ENCODE results near the gene MAGI2.

MAGI2 gene

DNA sequence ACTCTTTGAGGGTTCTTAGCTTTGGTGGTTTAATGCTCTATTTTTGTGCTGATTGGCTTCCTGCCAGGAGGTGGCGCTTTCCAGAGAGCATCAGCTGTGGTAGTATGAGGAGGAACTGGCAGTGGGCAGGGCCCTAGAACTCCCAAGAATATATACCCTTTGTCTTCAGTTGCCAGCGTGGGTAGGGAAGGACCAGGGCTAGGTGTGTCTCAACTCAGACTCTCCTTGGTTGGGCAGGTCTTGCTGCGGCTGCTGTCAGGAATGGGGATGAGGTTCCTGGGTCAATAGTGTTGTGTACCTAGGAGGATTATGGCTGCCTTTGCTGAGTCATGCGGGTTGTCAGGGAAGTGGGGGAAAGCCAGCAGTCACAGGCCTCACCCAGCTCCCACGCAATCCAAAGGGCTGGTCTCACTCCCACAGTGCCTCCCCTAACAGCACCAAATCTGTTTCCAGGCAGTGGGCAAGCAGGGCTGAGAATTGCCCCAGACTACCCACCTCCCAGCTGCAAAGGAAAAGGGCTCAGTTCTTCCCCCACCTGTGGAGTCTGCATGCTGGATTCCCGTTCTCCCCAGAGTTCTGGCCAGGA, 1463.4 kb downstream of the MAGI2 start:
- no peak for DNase-seq (ENCODE audit: low spot score)

GRCh38 chr7:77985974-77986339, 1467.5 kb downstream of the MAGI2 start:
- DNase-seq (ENCODE audit: low spot score), result no peak

DNA sequence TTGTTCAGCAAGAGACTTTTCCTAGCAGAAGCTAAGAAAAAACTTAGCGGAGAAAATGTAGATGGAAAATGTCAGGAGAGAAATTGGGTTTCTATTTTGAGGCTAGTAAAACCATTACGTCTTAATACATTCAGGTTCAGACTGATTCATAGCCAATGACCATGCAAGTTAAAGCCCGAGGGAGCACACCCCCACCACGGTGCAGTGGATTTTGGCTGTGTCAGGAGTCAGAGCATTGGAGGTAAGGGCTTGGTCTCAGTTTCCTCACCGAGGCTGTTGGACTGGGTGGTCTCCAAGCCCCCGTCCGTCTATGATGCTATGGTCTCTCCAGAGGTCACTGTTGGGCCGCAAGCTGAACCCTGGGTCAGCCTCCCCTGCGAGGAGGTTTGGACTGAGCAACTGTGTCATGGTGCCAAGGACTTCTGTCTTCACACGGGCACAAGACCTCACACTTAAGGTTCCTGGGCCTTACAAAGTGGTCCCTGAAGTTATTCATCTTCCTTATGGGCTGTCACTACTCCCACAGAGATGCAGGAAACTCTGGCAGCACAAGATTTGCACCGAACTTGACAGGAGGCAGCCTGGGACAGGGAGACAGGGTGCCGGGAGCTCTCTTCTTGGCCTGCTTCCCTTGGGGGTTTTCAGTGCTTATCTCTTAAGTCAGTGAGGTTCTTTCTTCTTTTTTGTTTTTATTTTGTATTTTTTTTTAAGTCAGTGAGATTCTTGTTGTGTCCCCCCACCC, 1468.1 kb downstream of the MAGI2 start:
- DNase-seq (ENCODE audit: low spot score), result no peak

DNA sequence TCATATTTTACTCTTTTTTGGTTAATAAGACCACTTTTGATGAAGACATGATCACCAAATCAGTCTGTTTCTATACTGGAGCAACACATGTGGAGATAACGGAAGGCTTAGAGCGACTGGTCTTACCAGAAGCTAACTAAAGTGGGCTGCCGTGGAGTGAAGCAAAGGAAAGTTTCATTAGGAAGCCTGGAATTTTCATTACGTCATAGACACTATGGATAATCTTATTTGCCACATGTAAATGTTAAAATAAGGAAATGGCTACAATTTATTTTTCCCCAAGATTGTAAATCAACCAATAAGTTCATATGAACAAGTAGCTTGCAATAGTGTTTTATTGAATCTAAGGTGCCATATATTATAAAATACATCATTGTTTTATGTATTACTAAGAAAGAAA, 1469.5 kb downstream of the MAGI2 start:
- DNase-seq (ENCODE audit: low spot score), result no peak

DNA sequence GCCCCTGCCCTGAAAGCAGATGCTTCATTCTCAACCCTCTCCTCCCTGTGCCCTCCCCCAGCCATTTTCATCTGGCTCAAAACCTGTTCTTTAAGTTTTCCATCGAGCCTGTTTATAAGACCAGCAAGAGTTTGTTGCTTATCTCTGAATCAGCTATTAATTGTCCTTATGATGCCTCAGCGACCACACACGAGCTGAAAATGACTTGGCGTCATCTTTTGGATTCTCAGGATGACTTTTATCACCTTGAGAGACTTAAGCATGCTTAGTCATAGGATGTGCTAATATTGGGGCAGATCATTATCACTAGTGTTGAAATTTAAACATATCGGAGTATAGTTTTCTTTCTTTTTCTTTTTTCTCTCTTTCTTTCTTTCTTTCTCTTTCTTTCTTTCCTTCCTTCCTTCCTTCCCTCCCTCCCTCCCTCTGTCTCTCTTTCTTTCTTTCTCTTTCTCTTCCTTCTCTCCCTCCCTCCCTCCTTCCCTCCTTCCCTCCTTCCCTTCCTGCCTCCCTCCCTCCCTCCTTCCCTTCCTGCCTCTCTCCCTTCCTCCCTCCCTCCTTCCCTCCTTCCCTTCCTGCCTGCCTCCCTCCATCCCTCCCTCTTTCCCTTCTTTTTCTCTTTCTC, 1470.4 kb downstream of the MAGI2 start:
- no peak for DNase-seq (ENCODE audit: low spot score)

DNA sequence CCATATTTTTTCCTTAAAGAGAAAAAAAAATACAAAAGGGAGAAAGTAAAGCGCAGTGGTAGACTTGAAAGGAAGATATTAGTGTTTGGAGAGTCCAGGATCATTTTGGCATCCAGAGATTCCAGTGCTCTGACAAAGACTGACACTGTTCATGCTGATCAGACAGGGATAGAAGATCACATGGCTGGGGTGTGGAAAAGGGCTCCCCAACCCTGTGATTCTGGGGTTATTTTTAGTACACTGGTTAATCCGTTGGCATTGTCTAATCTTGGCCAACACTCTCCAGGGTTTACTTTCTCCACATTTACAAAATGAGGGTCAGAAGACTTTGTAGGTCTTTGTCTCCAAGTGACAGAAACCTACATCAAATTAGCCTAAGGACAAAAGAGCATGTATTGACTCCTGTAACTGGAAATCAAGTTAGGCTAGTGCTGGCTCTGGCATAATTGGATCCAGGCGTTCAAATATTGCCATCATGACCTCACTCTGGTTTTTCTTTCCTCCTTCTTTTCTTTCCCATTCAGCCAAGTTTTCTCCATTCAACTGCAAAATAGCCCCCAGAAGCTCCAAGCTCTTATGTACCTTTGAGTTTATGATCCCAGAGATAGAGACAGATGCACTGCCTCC, 1473.3 kb downstream of the MAGI2 start:
- no peak for DNase-seq (ENCODE audit: low spot score)

DNA sequence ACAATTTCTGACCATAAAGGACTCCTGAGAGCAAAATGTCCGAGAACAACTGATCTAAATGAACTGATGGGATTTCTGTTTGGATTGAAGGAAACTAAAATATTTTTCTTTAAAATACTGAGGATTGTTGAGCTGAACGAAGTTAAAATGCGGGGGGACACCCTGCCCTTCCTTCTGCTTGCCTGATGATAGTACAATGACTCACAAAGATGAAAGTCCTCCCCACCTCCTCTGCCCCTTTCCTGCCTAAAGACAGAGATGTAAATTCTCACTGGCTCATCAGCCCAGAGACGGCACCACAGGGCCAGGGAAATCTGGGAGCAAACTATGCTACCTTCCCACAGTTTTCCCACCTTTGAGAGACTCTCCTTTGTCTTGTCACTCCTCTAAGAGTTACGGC, 1474.2 kb downstream of the MAGI2 start:
- no peak for DNase-seq (ENCODE audit: low spot score)

- DNase-seq (ENCODE audit: low spot score), result no peak
Measured at GRCh38 chr7:77975672-77976480, 1477.6 kb downstream of the MAGI2 start.

GRCh38 chr7:77971726-77972125, 1481.7 kb downstream of the MAGI2 start:
- no peak for DNase-seq (ENCODE audit: low spot score)

- no peak for DNase-seq (ENCODE audit: low spot score)
Measured at GRCh38 chr7:77967429-77967828, 1486.0 kb downstream of the MAGI2 start.

All from Ammon's horn (tissue), 1 donor.